Measurements from ENCODE around the gene NCAM1.

The NCAM1 gene

DNA sequence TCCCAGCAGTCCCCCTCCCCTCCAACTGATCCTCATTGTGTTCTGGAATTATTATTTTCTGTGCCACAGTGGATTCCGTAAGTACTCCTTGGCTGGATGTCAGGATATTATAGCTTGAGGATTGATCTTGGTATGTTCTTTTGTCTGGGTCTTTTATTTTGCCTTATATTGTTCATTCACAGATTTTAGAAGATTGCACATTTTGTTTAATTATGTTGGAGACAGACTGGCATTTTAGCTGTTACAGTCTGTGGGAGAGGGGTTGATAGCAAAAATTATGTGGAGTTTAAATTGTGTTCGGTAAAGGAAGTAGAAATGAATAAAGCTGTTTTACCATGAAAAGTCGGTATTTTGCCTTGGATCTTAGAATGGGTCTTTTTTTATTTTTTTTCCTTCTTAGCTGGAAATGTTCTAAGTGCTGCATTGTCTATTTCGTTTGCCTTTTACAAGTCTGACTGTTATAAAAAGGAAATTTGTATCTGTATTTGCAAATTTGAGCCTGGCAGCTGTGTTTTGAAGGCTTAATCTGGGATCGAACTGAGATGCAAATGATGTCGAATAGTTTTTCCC is 211.2 kb downstream of the NCAM1 start:
- no peak for DNase-seq (ENCODE audit: low spot score)

DNA sequence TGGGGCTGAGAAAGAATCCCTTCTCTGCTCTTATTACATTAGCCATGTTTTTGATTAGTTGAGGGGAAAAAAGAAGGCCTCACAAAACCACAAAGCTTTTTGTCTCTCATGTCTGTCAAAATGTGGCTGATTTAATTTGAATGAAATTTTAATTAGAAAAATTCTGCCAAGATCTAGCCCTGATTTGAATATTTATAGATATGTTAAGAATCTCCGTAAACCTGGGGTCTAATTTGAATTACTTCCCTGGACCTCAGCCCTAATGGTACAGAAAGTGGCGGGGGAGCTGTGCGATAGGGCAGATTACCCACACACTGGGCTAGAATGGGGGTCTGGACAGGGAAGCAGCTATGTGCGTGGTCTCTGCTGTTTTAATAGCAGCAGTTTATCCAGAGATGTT is 211.9 kb downstream of the NCAM1 start:
- DNase-seq (ENCODE audit: low spot score) = no peak

DNA sequence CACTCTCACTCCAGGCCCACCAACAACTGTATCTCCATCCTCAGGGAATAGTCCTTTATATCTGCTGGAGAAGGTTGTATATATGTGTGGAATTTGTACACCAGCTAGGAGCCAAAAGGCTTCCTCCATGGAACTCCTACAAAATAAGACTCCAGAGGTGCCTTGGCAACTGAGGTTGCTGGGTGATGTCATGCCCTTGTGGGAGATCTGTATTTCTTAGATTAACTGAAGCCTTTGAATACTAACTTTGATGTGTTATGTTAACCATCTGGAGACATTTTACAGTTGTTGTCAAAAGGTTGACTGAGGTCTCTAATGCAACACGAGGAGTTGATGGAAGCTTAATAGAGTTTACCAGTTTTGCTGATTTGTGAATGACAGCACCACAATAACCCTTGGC is 213.7 kb downstream of the NCAM1 start:
- DNase-seq (ENCODE audit: low spot score) = no peak

DNA sequence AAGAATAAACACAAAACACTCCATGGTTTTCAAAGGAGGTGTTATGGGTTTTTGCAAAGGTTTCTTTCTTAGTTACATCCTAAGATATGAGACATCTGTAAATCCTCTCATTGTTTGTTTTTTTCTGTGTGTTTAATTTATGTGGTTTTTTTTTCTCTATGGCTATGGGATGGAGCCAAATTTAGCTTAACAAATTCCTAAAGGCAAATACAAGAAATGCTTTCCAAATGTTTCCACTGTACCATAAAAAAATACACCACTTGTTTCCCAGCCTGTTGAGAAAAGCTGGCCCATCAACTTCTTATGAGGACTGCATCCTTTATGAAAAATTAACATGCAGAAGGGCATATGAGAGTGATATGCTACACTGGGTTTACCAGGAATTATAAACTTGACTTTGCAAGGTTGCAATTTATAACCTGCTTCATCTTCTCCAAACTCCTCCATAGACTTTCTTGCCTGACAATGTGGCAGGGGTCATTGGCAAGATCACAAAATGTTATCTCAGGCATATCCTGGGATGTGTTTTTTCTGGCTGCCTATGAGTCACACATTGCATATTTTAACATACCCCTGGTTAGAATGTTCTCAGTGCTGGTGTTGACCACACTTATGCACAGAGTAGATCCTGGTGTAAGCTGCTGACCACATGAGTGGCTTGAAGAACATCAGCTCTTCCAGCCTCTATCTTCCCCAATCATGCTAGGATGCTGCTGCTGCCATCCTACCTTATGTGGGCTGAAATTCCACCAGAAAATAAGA is 215.6 kb downstream of the NCAM1 start:
- DNase-seq (ENCODE audit: low spot score) = no peak

DNA sequence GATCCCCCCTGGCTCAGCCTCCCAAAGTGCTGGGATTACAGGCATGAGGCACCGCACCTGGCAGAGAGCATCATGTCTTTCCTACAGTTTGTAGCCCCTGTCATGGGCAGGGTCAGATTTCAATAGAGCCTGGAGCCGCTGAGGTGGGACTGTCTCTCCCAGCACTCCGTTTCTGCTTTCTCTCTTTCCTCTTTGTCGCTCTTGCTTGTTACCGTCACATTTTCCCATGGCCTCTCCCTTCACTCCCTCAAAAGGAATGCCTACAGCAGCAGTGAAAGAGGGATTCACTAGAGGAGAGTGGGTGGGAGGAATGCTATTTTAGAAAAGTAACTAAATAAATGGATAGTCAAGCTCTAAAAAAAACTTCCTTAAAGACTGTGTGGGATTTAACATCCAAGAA is 216.5 kb downstream of the NCAM1 start:
- DNase-seq (ENCODE audit: low spot score) = no peak

DNA sequence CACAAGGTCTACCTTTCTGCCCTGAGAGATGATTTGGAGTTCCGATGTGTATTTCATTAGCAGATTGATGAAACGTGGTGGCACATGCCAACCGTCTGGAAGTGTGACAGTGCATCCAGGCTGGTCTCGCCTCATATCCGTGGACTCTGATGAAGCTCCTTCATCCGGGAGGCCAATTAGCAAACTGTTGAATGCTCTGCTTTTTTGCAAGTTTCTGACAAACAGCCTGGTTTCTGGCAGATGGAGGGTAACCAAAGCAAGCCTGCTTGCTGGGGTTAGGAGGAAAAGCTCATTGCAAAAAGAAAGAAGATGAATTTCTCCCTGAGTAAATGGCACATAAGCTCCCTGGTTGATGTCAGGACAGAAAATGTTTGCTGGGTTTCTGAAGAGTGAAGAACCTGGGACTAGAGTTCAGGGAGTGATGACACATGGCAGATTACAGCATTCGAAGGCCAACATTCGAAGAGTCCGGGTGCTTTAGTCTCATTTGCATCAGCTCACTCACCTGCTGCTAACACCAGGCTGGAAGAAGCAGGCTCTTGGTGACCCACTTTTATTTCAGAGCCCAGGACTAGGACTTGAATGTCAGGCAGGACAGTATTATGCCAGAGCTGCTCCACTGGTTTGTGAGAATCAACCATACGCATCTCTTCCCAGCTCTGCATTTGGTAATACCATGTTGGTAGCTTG is 217.3 kb downstream of the NCAM1 start:
- DNase-seq (ENCODE audit: low spot score) = no peak

DNA sequence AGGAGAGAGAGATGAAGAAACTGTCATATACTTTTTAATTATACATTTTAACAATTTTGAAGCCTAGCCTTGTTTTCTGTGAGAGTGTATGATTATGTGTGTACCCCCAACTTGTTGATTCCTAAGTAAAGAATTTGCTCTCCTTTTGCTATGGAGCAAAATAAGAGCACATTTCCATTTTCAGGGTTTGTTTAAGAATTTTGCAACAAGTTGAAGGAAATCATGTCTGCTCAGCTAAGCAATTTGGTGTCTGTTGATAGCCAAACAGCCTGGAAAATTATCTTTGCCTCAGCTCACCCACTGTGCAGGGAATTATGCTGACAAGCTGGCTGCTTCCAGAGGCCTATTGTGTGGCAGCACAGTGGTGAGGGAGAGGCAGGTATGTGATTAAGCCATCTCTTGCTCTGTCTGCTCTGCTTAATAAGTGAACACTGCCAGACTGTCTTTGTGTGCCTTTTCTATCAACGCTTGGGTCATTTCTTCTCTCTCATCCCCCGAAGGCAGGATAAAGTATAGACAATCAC is 218.0 kb downstream of the NCAM1 start:
- DNase-seq (ENCODE audit: low spot score) = no peak

DNA sequence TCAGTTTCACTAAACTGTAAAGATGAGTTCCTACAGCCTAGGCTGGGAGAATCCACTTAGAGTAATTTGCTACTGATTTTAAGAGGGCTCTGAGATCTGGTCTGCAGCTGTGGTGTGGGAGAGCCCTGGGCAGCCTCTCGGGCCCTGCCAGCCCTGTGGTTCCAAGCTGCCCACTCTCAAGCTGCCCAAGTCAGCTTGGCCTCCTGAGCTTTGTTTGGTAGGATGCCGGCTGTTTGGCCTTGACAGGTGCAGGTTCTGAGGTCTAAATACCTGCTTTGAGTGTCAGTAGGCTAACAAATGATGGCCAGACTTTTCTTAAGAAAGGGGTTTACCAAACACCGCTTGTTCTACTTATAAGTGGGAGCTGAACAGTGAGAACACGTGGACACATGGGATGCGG is 219.9 kb downstream of the NCAM1 start:
- DNase-seq (ENCODE audit: low spot score) = no peak

DNA sequence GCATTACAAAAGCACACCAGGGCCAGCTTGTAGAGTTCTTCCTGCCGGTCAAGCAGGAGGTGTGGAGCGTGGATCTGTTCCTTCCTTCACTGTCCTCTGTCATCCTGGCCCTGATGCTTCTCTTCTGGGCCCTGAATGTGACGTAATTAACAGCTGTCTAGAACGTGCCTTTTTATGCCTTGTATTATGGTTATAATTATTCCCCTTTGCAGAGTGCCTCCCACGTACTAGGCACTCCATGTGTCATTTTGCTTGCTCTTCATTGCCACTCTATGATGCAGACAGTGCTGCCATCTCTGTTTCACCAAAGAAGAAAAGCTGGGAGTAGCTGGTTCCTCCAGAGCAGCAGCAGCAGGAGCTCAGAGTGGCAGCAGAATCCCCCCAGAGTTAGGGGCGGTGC is 221.1 kb downstream of the NCAM1 start:
- no peak for DNase-seq (ENCODE audit: low spot score)

DNA sequence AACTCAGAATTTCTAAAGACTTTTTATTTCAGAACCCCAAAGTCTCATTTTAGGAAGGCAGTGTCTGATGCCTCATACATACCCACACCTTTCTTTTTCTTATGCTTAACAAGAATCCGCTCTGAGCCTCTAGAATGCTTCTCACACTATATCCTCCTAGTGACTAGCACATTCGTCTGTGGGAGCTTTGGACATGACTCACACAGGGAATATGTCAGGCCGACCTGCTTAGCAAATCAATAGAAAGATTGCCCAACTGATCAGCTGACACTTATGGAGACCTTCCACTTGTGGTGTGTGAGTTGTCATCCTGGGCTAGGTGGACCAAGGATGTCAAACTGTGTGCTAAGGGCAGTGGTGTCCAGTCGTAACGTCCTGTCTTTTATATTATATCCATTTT is 223.3 kb downstream of the NCAM1 start:
- no peak for DNase-seq (ENCODE audit: low spot score)

DNA sequence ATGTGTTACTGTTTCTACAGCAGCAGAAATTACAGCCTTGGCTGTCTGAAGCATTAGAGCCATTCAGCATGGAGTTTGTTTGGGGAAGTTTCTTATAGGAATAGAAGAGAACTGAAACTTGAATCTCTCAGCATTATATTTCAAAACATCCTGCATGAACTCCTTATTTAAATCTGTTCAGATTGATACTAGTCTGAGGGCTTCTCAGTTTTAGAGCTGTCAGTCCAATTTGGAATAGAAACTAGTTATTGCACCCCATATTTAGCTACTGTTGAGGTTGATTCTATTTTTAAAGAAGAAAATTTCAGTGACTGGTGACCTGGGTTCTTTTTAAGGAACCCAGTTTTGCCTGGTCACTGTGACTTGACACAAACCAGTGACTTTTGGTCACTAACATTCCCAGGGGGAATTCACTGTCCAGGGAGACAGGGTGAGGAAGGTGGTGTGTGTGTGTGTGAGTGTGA is 227.2 kb downstream of the NCAM1 start:
- no peak for DNase-seq (ENCODE audit: low spot score)

DNA sequence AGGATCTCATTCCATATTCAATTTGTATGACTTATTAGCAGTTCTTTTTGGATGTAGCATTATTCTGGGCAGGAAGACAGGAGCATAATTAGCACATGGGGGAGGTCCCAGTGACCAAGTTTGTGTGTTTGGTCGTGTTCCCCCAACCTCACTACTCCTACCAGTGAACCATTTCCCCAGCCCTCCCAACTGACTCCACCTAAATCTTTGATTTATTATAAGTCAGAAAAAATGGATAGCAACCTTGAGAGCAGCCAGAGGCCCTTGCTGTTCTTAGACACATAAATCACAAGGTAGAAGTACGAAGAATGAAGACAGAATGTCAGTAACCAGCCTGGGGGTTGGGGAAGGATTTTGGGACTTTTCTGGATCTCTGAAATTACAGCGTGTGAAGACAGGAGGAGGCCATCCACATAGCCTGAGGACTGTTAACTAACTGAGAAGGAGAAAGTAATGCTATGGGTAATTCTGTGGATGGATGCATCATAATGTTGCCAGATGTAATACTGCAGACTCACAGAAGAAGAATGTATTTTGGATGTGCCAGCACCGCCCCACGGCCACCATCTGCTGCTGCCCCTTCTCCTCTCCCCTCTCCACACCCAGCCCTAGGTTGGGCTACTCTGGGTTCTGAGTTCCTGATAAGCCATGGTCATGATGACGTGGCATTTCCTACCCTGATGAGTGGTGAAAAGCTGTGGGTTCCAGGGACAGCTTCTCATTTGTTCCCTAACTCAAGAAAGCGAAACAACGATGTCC is 228.9 kb downstream of the NCAM1 start:
- no peak for DNase-seq (ENCODE audit: low spot score)

DNA sequence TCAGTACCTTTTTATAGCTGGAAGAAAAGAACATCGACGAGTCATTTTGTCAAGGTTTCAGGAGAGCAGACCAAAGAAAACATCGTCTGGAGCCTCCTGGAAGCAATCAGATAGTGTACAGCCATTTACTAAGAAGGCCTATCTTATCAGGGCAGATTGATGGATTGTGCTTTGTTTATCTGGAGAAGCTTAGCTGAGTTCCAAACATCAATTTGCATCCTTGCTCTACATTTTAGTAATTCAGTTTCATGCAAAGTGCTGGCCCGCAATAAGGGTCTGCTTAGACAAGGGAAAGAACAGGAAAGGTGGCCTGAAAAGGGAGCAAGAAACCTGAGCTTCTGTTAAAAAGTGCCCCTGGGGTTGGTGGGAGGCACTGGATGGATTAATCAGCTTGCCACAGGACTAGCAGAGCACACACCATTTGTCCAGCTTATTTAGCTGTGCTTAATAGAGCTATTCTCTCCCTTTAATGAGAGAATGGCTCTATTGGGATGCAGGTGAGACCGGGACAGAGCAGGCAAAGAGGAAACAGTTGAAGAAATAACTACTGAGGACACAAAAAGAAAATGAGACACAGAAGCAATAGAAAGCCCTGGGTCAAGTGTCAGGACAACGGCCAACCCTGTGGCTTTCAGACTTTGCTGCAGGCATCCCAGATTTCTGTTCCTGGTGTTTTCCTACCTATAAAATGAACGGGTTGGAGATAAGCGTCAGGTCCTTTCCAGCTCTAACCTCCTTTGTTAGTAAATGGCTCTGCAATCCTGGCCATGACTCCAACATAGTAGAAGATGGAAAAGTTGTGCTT is 231.1 kb downstream of the NCAM1 start:
- no peak for DNase-seq (ENCODE audit: low spot score)

DNA sequence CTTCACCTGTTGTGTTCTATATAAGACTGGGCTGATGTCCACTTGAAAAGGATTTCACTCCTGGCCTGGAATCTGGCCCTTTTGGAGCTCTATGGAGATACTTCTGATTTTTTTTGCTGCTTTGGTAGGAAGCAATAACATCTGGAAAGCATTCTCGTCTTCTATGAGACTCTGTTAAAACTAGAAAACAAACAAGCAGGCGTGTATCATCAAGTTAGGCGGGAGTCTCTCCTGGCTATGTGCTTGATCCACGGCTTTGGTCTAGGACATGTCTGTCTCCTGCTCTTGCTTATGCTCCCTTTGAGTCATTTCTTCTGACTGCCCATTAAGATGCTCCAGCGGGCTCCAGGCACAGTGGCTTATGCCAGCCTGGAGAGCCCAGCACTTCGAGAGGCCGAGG is 231.8 kb downstream of the NCAM1 start:
- no peak for DNase-seq (ENCODE audit: low spot score)

DNA sequence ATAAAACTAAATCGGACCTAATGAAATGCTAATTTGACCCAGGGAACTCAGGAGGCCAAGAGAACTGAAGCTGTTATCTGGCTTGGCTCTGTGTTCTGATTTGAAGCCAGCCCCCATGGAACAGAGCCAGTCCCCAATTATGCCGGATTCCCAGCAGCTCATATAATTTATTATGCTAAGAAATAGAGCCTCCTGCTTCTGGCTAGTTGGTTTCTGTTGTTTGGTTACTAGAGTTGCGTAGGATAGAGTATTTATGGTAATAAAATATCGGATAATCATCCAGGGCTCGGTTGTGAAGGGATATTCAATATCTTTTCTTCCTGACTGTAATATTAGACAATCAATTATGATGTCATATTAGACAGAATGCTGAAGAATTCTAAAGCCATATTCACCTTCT is 232.7 kb downstream of the NCAM1 start:
- no peak for DNase-seq (ENCODE audit: low spot score)

DNA sequence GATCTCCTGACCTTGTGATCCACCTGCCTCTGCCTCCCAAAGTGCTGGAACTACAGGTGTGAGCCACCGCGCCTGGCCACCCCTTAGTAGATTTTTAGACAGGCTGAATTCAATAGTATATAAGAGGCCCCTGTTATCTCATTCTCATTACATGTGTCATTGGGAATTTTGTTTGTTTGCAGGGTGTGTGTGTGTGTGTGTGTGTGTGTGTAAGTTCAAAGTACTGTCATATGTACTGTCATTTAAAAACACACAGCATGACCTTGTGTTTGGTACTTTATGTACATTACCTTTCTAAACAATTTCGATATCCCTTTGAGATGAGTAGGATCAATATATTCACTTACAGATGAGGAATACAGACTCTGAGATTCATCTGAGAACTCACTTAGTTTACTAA is 234.5 kb downstream of the NCAM1 start:
- DNase-seq (ENCODE audit: low spot score) = no peak

DNA sequence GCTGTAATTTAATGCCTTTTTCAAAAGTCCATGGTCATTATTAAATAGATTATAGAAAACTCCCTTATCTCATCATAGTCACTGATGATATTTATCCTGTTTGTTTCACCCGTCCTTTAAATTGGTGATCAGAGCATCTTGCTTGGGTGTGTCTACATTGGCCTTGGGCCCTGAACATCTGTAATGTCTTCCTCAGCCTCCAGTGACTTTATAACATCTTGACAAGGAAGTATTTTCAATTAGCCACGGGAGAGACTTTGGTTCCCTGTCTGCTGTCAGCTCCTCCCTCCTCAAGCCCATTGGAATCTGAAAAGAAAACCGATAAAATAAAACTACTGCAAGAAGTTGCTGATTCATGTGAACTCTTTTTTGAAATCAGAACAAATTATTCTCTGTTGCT is 236.2 kb downstream of the NCAM1 start:
- DNase-seq (ENCODE audit: low spot score) = no peak

DNA sequence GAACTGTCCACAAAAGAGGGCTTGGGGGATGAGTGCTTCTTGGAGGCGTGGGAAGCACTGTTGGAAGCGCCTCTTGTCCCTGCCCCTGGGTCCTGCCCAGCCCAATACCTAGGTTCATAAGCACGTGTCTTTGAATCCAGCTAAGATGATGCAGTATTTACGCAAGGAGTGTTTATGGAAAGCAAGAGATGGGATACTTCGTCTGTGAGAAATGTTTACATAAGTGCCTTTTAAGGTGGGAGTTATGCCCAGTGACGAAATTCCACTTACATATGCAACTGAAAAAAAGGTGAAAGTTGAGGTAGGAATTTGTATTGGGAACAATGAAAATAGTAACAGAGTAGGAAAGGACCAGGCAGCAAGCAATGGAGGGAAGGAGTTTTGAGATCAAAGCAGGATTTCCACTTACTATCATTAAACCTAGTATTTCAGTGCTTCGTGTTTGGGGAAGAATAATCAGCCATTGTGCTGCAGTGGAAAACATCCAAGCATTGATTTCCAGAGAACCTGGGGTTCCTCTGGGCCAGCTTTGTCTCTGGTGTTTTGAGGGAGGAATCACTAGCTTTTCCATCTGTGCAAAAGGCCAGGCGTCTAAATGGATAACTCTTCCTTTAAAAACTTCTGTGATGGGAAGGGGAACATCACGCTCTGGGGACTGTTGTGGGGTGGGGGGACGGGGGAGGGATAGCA is 237.9 kb downstream of the NCAM1 start:
- no peak for DNase-seq (ENCODE audit: low spot score)

DNA sequence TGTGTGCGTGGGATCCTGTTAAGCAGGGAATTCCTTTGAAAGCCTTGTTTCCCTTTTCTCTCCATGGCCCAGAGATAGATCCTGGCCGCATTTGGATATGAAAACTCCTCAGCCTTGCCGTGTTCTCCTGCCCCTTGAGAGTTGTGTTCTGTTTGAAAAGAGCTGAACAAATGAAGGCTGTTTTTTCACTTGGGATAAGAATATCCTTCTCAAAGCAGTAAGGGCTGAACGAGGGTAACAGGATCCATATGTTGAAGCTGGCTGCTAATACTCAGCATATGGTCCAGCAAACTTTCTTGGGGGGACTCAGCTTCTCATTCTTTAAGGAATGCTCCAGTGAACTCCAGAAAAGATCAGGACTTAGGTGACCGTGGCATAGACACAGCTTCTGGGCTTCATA is 238.6 kb downstream of the NCAM1 start:
- no peak for DNase-seq (ENCODE audit: low spot score)

DNA sequence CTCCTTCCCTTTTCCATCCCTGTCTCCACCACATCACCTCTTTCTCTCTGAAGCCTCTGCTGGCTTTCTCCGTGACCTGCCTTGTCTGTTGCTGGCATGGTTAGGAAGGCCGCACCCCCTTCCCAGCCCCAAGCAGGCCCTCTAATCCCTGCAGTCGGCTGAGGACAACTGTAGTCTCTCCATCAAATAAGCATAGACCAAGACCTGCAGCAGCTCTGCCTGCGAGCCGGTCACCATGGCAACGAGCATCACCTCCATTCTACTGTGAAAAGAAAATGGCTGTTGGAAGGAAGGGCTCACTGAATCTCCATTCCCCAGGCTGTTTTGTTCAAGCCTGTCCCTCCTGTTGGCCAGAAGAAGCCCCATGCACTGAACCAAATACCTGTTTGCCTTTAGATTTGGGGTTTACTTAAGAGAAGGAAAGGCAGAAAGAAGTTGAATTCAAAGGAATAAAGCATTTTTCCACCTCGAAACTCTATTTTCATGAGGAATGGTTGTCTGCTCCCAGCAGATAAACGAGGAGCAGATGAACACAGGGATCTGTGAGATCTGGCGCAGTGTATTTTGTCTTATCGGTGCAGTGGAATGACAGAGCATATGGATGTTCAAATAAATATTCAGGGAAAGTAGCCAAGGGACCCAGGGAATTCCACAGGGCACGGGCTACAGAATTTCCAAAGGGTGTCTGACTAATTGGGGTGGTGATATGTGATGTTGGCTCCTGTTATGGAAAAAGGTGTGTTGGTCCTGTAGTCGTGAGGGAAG is 240.0 kb downstream of the NCAM1 start:
- DNase-seq (ENCODE audit: low spot score) = peak; percentile 69
